CD4-positive, alpha-beta T cell treated with Interferon alpha-2 for 1 hour (primary cell): Measurements from ENCODE around the gene GIMAP6.
"Not testable (repeated sequence)": the region's sequence is repeated elsewhere in the genome, so short reads cannot be mapped to it uniquely, and the experiment has no call there.

Experiments used
- DNase-seq, 2 donors: peaks; one replicate each; pipeline ENCODE4 v3.0.0-alpha.2; 2020 to 2022

GIMAP6 gene

GRCh38 chr7:150631866-150632864 is at the start of gene GIMAP6:
Gene GIMAP6 (minus strand): TSS chr7:150632385. CDS start chr7:150630142, 2,243 bp downstream.
- DNase-seq, result peak; percentile 19 to 60

- DNase-seq, result not testable (repeated sequence)
Observed at GRCh38 chr7:150680364-150680763, 48.2 kb upstream of the GIMAP6 start.

- not testable (repeated sequence) for DNase-seq
Observed at GRCh38 chr7:150678601-150679000, 46.4 kb upstream of the GIMAP6 start.

- peak; percentile 69 to 86 for DNase-seq
Observed at GRCh38 chr7:150676854-150677253, 44.7 kb upstream of the GIMAP6 start.

- DNase-seq, result not testable (repeated sequence)
Observed at GRCh38 chr7:150676276-150676675, 44.1 kb upstream of the GIMAP6 start.

- no peak for DNase-seq
Observed at GRCh38 chr7:150675714-150676113, 43.5 kb upstream of the GIMAP6 start.

GRCh38 chr7:150671798-150672585 is 39.8 kb upstream of the GIMAP6 start:
- DNase-seq, result not testable (repeated sequence)

- no peak for DNase-seq
Observed at GRCh38 chr7:150668977-150669376, 36.8 kb upstream of the GIMAP6 start.

- DNase-seq, result peak; percentile 62 to 88
Observed at GRCh38 chr7:150668472-150668911, 36.3 kb upstream of the GIMAP6 start.

- no peak for DNase-seq
Observed at GRCh38 chr7:150666412-150666811, 34.2 kb upstream of the GIMAP6 start.

GRCh38 chr7:150665896-150666295 is 33.7 kb upstream of the GIMAP6 start:
- peak; percentile 37 to 69 for DNase-seq

GRCh38 chr7:150665089-150665748 is 33.0 kb upstream of the GIMAP6 start:
- DNase-seq, result no peak

GRCh38 chr7:150663802-150664494 is 31.8 kb upstream of the GIMAP6 start:
- peak; percentile 66 to 86 for DNase-seq

GRCh38 chr7:150662821-150663220 is 30.6 kb upstream of the GIMAP6 start:
- DNase-seq, result not testable (repeated sequence)

- DNase-seq, result no peak
Observed at GRCh38 chr7:150660939-150661613, 28.9 kb upstream of the GIMAP6 start.

- DNase-seq, result no peak
Observed at GRCh38 chr7:150657526-150657925, 25.3 kb upstream of the GIMAP6 start.

GRCh38 chr7:150656047-150656446 is 23.9 kb upstream of the GIMAP6 start:
- no peak for DNase-seq

GRCh38 chr7:150654692-150655091 is 22.5 kb upstream of the GIMAP6 start:
- no peak for DNase-seq

GRCh38 chr7:150649080-150649385 is 16.8 kb upstream of the GIMAP6 start:
- no peak for DNase-seq

- peak in 1 of 2 donors; percentile 62 for DNase-seq
Observed at GRCh38 chr7:150648353-150649079, 16.3 kb upstream of the GIMAP6 start.
